HFFc6 (cell line): ENCODE results near the gene CCDC40. TPM values are rescaled to one million over a fixed set of nuclear protein-coding genes. Genes with fewer than 3 reads are reported as not detected.

Experiments used
- DNase-seq: peaks from one replicate; pipeline ENCODE4 v3.0.0-alpha.2; 2018
- H3K27ac Mint-ChIP-seq: 2 replicates; pipeline ENCODE4 v1.8.0; 2020; ENCODE audit warnings: mild to moderate bottlenecking, mixed read lengths
- H3K27me3 Mint-ChIP-seq: 2 replicates; pipeline ENCODE4 v1.8.0; 2021; ENCODE audit warnings: mild to moderate bottlenecking, moderate library complexity, mixed read lengths; ENCODE audit not compliant: insufficient read depth
- H3K36me3 Mint-ChIP-seq: 2 replicates; pipeline ENCODE4 v1.8.0; 2021; ENCODE audit warnings: low read depth, mixed read lengths
- H3K4me1 Mint-ChIP-seq: 2 replicates; pipeline ENCODE4 v1.8.0; 2020; ENCODE audit warnings: low read depth, mixed read lengths
- H3K4me3 Mint-ChIP-seq: 2 replicates; pipeline ENCODE4 v1.8.0; 2020; ENCODE audit warnings: mild to moderate bottlenecking, moderate library complexity, mixed read lengths
- H3K9me3 Mint-ChIP-seq: 2 replicates; pipeline ENCODE4 v1.8.0; 2020; ENCODE audit warnings: mild to moderate bottlenecking, mixed read lengths
- total RNA-seq, 6 experiments: library from RNA; stranded (reverse); fragmentation: NEBNext Ultra II Directional; extraction: Animal tissue kit (Norgen Biotek cat#: 25700); gene quantifications; 2 replicates in 1 of 6; 3 replicates in 5 of 6; pipeline ENCODE4 v1.2.3, GENCODE V29; 2021
- TF ChIP-seq, protein P1 (sequence below): fragments of 200-600 bp; sonication (generic); IDR thresholded peaks from 2 replicates; pipeline ENCODE4 v1.5.0; 2021; ENCODE audit warnings: antibody characterized with exemption, mild to moderate bottlenecking

The CCDC40 gene
- total RNA-seq, 6 experiments from 2014 or later: 1.7 to 3.2 (median 2.1) TPM

DNA sequence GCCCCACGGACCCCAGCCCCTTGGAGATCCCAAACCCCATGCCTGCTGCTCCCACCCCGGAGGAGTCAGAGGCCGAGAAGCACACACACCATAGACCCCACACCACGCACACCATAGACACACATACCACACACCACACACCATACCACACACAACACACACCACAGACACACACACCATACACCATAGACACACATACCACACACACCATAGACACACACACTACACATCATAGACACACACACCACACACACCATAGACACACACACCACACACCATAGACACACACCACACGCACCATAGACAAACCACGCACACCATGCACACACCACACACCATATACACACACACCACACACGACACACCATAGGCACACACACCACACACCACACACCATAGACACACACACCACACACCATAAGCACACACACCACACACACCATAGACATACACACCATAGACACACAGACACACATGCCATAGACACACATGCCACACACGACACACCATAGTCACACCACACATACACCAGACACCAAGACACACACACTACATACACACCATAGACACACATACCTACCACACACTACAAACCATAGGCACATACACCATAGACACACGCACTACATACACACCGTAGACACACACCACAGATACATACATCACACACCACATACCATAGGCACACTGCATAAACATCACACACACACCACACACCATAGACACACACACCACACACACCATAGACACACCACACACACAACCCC is 12.1 kb upstream of the CCDC40 start:
- peaks cover 10% of the 10 kb centered on the region for H3K4me1 Mint-ChIP-seq
- no peak overlapping the region for H3K4me3 Mint-ChIP-seq
- H3K27me3 Mint-ChIP-seq: no peaks in the 10 kb centered on the region
- no peaks in the 10 kb centered on the region for H3K36me3 Mint-ChIP-seq
- no peak overlapping the region for H3K27ac Mint-ChIP-seq
- no peaks in the 10 kb centered on the region for H3K9me3 Mint-ChIP-seq
- TF ChIP-seq, protein P1, sequence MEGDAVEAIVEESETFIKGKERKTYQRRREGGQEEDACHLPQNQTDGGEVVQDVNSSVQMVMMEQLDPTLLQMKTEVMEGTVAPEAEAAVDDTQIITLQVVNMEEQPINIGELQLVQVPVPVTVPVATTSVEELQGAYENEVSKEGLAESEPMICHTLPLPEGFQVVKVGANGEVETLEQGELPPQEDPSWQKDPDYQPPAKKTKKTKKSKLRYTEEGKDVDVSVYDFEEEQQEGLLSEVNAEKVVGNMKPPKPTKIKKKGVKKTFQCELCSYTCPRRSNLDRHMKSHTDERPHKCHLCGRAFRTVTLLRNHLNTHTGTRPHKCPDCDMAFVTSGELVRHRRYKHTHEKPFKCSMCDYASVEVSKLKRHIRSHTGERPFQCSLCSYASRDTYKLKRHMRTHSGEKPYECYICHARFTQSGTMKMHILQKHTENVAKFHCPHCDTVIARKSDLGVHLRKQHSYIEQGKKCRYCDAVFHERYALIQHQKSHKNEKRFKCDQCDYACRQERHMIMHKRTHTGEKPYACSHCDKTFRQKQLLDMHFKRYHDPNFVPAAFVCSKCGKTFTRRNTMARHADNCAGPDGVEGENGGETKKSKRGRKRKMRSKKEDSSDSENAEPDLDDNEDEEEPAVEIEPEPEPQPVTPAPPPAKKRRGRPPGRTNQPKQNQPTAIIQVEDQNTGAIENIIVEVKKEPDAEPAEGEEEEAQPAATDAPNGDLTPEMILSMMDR: no peak
- DNase-seq: no peak

DNA sequence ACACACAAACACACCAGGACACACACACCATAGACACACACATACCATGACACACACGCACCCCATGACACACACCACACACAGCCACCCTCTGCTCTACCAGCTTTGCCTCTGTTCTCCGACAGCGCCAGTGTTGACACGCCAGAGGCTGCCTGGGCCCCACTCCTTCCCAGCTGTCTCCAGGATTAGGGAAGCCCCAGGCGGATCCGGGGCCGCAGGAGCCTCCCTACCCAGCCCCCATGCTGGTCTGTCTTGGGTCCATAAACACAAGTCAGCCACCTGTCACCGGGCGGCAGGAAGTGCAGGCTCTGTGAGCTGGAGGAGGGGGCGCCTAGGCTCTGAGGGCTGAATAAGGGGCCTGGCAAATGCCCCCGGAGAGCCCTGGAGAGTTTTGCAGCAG is 11.3 kb upstream of the CCDC40 start:
- H3K27me3 Mint-ChIP-seq: peaks cover 3% of the 10 kb centered on the region; the same call in 1 of the 2 replicates

DNA sequence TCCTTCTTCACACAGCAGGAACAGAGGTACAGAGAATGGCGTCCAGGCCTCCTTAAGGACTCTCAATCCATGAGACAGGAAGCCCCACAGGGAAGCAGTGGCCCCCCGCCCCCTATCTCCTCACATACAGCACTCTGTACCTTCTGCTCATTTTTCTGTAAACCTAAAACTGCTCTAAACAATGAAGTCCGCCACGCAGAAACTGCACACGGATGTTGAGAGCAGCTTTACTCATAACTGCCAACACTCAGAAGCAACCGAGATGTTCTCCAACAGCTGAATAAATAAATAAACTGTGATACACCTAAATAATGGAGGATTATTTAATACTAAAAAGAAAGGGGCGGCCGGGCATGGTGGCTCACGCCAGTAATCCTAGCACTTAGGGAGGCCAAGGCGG is 10.6 kb upstream of the CCDC40 start:
- peaks cover 18% of the 10 kb centered on the region for H3K4me1 Mint-ChIP-seq
- no peak overlapping the region for H3K4me3 Mint-ChIP-seq
- H3K9me3 Mint-ChIP-seq: no peaks in the 10 kb centered on the region
- H3K27ac Mint-ChIP-seq: no peak overlapping the region
- DNase-seq: no peak
- peaks cover 3% of the 10 kb centered on the region; the same call in 1 of the 2 replicates for H3K27me3 Mint-ChIP-seq
- H3K36me3 Mint-ChIP-seq: no peaks in the 10 kb centered on the region
- TF ChIP-seq, protein P1: no peak

More for the DNA sequence above, 11.3 kb upstream of the CCDC40 start:
- no peak overlapping the region for H3K4me3 Mint-ChIP-seq
- peaks cover 17% of the 10 kb centered on the region for H3K4me1 Mint-ChIP-seq
- H3K27ac Mint-ChIP-seq: no peak overlapping the region
- no peak for DNase-seq
- no peaks in the 10 kb centered on the region for H3K36me3 Mint-ChIP-seq
- H3K9me3 Mint-ChIP-seq: no peaks in the 10 kb centered on the region
- TF ChIP-seq, protein P1: no peak

DNA sequence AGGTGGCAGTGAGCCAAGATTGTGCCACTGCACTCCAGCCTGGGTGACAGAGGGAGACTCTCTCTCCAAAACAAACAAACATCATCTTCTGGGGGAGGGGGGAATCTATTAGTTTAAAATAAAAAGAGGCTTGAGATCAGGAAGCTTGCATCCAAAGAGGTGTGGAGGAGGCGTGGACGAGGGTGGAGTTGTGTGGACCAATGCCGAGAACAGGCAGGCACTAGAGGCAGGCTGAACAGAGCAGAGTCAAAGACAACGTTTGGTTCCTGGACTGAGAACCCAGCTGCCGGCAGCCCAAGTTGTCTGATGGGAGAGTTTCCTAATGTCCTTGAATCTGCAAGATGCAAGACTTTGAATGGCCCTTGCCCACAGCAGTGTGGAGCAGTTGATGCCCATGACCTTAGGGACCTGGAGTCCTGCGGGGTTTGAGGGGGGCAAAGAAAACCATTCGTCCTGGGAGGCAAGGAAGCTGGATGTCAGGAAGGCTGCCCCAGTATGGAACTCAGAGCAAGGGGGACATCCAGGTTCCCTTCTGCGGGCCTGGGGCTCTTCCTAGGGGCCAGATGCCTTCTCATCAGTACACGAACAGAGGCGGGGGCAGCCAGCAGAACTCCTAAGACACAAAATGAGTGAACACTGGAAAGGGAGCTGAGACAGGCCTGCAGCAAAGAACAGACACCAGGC is 9.9 kb upstream of the CCDC40 start:
- H3K4me3 Mint-ChIP-seq: no peak overlapping the region
- TF ChIP-seq, protein P1: no peak
- peaks cover 3% of the 10 kb centered on the region; the same call in 1 of the 2 replicates for H3K27me3 Mint-ChIP-seq
- no peak overlapping the region for H3K27ac Mint-ChIP-seq
- H3K36me3 Mint-ChIP-seq: no peaks in the 10 kb centered on the region
- no peak for DNase-seq
- H3K9me3 Mint-ChIP-seq: no peaks in the 10 kb centered on the region
- peaks cover 18% of the 10 kb centered on the region for H3K4me1 Mint-ChIP-seq

DNA sequence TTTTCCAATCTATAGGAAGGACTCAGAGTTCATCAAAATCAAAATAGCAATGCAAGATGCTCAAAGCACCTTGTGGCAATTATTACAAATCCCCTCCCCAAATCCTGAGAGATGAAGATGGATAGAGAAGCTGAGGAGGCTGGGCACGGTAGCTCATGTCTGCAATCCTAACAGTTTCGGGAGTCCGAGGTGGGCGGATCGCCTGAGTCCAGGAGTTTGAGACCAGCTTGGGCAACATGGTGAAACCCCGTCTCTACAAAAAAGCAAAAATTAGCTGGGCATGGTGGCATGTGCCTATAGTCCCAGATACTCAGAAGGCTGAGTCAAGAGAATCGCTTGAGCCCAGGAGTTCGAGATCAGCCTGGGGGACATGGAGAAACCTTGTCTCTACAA is 9.4 kb upstream of the CCDC40 start:
- H3K27me3 Mint-ChIP-seq: peaks cover 3% of the 10 kb centered on the region; the same call in 1 of the 2 replicates
- TF ChIP-seq, protein P1: no peak
- no peak for DNase-seq
- H3K36me3 Mint-ChIP-seq: no peaks in the 10 kb centered on the region
- H3K9me3 Mint-ChIP-seq: no peaks in the 10 kb centered on the region
- H3K4me1 Mint-ChIP-seq: peaks cover 18% of the 10 kb centered on the region
- H3K27ac Mint-ChIP-seq: no peak overlapping the region
- H3K4me3 Mint-ChIP-seq: no peak overlapping the region
